Glomerular visceral epithelial cell (primary cell): Measurements from ENCODE around the gene TLR9.

Experiments
- DNase-seq: peaks from one replicate; pipeline ENCODE4 v3.0.0-alpha.2; 2016; ENCODE audit errors: extremely low spot score

Gene TLR9

DNA sequence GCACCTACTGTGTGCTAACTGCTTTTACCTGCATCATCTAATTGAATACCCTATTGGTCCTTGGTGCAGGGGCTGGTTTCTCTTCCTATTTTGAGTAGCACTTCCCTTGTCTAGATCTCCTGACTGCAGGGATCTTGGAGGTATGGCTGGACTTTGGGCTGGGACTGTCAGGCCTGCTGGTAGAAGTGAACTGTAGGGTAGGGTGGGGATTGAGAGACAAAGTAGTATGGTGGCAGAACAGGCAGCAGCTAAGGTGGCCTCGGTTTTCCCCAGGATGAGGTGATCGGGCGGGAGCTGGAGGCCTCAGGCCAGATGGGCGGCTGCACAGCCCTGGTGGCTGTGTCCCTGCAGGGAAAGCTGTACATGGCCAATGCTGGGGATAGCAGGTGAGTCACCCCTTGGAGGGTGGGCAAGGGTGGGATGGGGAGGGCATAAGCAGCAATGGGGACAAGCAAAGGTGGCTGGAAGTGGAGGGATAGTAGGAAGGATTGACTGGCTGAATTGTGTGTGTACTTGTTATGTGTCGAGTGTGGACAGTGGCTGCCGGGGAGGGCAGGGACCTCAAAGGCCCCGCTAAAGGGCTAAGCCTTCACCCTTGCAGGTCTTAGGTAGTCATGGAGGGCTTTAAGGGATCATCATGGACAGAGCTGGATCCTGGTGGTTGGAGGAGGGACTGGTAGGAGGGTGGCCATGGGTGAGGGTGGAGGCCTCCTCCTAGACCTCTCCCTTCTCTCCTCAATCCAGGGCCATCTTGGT is 22.1 kb upstream of the TLR9 start:
- no peak for DNase-seq

DNA sequence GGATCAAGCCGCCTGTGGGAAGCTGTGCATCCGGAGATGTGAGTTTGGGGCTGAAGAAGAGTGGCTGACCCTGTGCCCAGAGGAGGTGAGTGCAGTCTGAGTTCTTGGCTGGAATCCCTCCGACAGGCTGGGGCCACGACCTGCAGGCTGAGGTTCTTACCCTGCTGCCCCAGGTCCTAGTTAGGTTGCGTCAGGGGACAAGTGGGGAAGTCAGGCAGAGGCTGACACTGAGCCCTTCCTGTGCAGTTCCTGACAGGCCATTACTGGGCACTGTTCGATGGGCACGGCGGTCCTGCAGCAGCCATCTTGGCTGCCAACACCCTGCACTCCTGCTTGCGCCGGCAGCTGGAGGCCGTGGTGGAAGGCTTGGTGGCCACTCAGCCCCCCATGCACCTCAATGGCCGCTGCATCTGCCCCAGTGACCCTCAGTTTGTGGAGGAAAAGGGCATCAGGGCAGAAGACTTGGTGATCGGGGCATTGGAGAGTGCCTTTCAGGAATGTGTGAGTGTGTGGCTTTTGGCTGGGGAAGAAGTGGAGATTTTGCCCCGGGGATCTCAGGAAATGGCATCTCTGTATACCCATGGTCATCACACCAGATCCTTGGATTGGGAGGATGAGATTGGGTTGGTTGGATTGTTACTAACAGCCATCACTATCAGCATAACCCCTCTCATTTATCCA is 21.4 kb upstream of the TLR9 start:
- DNase-seq, result no peak

DNA sequence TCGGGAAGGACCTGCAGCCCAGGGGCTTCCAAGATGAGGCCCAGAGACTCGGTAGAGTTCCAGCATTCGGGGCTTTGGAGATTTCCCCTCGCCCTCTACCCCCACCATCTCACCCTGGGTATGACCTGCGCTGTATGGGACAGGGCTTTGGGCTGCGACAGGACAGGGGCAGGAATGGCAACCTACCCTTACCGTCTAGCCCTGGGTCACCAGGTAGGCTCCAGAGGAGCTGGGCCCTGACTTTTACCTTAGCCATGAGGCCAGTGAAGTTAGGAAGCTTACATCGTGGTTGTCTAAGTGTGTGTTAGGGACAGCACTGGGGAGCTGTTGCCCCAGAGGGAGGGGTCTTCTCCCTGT is 20.8 kb upstream of the TLR9 start:
- DNase-seq, result no peak

DNA sequence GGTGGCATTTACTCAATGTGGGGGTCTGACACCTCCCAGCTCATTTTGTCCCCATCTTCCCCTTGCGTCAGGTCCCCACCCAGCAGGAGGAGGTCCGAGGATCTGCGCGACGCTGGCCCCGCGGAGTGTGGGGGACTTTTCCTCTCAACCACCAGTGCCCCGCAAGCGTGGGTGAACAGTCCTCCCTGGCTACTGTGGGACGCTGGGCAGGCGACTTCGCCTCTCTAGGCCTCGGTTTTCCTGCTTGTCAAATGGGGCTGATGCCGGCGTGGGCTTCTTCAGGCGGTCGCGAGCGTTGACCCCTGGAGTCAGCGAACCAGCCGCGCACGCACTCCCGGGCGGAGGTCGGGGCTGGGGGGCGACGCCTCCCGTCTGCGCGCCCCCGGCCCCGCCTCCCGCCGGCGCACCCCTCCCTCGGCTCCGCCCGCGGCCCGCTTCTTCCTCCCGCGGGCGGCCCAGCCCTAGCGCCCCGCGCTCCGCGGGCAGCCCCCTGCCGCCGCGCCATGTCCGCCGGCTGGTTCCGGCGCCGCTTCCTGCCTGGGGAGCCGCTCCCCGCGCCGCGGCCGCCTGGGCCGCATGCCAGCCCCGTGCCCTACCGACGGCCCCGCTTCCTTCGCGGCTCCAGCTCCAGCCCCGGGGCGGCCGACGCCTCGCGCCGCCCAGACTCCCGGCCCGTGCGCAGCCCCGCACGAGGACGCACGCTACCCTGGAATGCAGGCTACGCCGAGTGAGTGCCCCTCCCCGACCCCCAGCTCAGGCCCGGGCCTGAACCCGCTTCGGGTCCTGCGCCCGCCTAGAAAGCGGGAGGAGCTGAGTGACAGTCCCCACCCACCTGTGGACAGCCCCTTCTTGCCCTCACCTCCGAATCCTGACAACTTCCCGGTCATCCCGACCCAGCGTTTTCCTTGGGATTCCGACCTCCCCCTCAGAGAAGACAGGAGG is 20.1 kb upstream of the TLR9 start, which contains the start of gene PPM1M:
Gene PPM1M, plus strand, starts transcription at position 438 of the 942 bp plus-strand sequence. Its CDS starts 66 bp downstream, at position 504.
- DNase-seq, result peak; percentile 16

DNA sequence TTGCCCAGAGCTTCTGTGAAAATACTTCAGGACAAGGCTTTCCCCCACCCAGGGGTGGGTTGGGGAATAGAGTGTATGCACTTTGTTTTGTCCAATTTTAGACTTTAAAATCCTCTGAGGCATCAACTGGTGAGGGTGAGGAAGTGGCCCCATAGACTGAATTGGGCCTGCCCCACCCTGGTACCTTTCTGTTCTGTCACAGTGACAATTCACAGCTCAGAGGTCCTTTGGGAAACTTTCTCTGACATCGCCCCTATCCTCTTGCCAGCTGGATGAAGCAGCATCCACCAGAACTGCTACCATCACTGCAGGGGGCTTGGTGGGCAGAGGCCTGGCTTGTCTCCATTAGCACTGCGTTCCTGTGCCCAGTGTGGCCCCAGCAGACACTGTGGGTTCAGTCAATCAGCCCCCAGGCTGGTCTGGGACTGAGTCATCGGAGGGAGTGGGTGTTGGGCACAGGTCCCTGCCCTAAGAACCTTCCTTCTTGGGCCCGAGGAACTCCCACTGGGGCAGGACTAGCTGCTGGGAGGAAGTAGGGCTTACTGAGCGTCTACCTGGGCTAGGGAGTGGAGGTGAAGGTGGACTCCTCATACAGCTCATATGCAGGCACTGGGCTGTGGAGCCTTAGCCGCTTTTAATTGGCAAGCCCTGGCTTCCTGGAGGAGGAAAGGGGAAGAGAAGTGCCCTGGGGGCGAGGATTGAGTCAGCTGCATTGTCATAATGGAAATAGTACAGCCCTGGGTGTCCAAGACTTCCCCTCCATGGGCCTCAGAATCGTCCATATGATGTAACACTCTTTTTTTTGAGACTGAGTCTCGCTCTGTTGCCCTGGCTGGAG is 18.6 kb upstream of the TLR9 start:
- DNase-seq, result peak; percentile 12

DNA sequence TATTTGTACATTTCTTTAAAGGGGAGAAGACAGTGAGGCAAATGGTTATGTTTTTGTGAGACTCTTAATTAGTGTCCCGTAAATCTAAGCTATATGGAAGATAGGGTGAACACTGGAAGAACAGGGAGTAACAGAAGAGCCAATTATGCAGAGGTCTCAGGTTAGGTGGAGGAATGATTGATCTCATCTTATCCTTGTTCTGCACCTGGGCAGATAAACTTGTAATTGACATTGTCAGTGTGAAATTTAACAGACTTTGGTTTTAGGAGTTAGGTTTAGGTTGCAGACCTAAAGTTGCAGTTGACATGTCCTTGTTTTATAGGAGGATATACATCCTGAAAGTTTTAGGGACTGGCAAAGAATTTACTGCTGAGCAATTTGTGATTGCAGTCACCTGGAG is 16.6 kb upstream of the TLR9 start:
- no peak for DNase-seq

DNA sequence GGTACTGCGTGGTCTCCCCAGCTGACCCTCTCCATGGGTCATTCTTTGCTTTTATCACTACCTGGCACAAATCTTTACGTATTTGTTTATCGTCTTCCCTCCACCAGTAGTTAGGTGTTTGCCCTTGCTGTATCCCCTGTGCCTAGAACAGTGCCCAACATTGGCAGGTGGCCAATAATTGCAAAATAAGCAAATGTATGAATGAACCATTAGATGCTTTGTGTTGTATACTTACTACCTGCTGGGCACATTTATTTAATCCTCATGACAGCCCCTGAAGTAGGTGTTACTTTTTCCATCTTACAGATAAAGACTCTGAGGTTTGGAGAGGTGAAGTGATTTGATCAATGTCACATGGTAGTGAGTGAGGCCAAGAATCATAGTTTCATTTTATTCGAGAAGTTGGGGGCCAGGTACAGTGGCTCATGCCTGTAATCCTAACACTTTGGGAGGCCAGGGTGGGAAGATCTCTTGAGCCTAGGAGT is 15.5 kb upstream of the TLR9 start:
- no peak for DNase-seq

DNA sequence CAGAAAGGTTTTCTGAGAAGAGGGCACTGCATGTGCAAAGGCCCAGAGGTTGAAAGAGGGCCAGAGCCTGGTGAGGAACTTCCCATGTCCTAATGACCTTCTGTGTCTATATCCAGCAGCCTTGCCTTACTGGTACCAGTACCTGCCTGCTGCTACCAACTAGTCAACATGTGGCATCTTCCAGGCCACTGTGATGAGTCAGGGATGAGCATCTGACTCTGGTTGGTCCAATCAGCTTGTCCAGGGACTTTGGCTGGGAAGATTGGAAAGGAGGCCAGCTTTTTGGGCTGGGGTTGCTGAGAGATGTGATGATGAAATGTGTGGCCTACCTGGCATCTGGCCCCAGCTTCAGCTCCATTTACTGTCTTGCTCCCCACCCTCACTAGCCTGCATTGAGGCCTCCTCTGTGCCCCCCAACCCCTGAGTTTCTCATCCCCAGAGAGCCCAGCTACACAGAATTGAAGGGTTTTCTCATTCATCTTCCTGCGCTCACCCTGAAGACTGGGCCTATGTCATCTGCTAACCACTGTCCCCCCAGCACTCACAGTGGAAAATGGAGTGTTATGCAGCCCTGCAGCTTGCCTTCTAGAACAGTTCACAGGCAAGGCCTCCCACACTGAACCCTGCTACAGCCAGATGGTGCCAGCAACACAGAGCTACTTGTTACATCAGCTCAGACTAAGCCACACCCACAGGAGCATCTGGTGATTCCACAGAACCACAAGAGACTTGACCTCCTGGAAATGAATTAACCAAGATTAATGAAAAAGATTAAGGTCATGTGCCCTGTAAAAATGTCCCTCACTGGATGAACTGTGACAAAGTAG is 14.8 kb upstream of the TLR9 start:
- DNase-seq, result peak; percentile 63

DNA sequence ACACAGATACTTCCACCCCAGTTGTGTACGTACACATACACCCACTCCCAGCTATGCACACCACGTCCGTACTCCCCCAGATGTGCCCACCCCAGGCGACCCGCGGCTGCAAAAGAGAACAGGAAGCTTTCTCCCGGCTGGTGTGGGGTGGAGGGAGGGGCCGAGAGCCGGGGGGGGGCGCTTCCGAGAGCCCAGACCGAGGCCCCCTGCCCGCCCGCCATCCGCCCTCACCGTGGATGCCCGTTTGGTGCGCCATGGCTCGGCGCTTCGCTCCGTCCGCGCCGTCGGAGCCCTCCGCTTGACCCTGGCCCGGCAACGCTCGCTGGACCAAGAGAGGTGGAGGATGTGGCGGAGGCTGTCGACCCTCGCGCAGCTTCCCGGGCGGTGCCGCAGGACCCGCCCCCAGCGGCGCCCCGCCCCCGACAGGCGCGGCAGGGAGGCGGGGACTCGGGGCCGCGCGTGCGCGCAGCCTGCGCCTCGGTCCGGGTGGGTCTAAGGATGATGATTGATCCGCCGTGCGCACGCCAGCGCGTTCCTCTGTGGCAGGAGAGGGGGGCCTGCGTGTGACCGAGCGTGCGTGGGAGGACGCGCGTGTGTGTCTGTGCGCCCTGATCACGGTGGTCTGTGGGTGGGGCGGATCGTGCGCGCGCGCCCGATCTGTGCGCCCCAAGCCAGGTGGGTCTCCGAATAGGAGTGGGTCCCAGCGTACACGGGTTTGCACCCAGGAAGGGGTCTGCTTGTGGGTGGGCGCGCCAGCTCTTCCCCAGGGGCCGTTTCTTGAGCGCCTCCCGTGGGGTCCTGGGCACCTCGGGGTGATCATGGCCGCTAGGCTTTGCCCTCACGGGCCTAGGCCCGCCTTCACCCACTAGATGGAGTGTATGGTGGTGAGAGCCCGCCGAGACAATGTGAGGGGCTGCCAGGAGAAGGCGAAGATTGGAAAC is 13.6 kb upstream of the TLR9 start, which contains the start of gene TWF2:
Gene TWF2, minus strand, starts transcription at position 398 of the 941 bp plus-strand sequence. Its CDS starts 142 bp downstream, at position 256.
- DNase-seq, result peak; percentile 82

DNA sequence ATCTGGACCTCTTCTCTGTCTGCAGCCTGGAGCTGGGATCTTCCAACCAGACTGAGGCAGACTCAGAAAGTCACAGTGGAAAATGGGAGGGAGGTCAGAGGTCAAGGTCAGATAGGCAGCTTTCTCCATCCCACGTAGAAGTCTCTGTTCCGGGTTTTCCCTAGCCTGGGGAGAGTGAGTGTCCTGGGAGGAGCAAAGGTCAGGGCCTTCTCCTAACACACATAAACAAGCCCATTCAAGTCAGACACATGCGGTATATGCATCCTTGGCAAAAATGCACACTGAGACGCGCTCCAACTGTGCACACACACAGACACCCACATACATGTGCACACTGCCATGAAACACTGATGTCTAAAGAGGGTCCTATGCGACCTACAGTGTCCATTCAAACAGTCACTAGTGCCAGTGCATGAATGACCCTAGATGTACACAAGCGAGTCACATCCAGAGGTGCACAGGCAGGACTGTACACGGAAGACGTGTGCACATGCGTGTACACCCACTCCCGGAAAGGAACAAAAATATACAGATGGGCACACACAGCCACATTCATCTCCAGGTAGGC is 12.8 kb upstream of the TLR9 start:
- no peak for DNase-seq

DNA sequence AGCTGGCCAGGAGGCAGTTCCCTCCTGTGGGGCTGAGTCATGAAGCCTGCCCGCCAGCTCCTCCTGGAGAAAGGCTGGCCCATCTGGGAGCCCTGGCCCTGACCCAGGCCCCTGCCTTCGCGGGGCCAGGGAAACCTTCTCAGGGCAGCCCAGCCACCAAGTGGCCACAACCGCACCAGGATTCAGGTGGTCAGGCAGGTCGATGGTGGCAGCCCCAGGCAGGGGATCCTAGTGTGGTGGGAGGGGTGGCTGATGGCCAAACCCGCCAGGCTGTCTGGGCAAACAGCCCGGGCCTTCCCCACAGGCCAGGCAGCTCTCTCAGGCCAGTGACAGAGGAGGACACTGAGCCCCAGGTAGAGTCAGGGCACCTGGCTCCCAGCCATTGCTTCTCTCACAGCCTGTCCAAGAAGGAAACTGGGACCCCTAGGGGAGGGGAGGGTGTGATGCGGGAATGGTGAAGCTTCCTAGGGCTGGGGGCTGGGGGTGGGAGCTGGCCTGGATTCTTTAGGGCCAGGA is 12.3 kb upstream of the TLR9 start:
- DNase-seq, result peak; percentile 96

DNA sequence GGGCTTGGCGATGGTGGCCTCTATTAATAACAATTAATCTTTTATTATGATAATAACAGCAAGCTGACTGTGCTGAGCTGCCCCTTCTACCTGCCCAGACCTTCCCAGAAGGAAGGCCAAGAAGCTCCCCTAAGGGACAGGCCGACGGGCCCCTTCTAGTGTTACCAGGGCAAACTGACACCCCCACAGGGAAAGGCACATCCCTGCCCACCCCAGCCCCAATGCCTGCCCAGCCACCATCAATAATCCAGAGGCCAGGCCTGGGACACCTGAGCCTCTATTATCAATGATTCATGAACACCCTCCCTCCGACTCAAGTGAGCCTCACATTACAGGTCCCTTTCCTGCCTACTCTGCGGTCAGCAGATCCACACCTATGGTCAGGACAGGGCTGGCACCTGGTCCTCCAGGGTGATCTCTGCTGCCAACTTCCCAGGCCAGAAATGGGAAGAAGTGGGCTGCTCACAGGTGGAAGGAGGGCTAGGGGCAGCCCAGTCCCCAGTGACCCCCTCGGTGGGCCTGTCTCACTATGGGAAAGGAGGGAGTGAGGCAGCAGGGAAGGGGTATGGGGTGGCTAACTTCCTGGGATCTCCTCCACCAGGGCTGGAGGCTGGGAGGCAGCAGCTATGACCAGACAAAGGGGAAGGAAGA is 11.7 kb upstream of the TLR9 start:
- DNase-seq, result no peak

DNA sequence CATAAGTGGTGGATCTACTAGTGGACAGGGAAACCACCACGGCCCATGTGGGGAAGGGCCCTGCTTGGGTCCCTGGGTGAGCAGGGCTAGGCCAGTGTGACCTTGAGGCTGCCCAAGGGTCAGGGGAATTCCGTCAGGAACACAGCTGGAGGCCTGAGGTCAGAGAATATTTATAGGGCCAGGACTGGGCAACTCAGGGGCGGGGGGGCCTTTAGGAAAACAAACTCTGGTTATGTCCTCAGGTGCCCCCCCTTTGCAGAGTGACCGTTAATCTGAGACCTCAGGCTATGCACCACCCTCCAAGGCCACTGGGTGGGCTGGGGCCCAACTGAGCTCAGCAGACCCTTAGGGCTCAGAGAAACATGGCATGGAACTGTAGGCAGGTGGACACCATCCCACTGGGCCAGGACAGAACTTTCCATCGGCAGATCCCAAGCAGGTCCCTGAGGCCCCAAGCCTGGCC is 11.0 kb upstream of the TLR9 start:
- no peak for DNase-seq

DNA sequence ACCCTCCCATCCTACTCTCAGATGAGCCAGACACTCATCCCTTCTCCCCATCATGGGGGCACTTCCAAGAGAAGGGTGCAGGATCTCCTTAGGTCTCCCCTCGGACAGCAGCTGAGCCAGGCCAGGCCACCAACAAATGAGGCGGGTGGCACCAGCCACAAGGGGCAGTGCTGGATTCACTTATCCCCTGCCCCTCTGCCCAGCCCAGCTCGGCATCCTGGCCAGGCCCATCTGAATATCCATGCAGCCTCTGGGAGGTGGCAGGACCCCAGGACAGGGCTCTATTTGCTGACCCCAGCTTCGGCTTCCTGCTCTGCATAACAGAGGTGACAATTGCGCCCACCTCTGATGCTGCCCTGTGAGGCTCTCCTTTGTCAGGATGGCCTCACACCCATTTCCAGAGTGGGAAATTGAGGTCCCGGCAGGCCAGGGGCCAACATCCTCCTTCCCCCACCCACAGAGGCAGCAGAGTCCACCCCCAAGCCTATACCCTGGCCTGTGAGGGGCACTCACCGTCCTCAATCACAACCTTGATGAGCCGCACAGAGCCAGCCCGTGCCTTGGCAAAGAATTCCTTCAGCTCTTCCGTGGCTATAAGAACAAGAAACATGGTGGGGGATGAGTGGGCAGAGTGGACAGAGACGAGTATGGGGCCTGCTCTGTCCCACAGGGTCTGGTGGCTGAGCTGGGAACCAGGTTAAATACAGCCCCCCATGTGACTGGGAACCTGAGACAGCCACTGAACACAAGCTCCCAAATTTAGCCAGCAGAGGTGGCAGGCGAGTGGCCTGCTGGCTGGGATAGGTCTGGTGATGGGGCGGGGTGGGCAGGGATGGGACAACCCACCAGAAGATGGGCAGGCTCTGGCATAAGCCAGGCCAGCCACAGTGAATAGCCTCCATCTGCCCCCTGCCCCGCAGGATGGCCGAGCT is 9.3 kb upstream of the TLR9 start:
- DNase-seq, result no peak

DNA sequence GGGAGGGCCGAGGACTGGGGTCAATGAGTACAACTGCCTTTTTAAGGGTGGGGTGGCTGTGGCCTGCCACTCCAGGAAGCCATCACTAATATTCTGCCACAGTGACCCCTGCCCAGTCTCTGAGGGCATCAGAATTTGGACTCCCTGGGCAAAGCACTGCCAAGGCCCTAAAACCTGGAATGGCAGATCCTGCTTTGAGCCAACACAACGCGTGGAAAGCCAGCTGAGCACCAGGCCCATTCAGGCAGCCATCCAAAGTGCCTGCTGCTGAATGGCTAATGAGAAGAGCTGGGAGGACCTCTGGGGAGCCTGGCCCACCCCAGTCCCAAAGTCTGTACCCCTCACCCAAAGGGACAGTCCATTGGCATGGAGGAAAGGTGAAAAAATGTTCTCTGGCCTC is 8.5 kb upstream of the TLR9 start:
- no peak for DNase-seq

DNA sequence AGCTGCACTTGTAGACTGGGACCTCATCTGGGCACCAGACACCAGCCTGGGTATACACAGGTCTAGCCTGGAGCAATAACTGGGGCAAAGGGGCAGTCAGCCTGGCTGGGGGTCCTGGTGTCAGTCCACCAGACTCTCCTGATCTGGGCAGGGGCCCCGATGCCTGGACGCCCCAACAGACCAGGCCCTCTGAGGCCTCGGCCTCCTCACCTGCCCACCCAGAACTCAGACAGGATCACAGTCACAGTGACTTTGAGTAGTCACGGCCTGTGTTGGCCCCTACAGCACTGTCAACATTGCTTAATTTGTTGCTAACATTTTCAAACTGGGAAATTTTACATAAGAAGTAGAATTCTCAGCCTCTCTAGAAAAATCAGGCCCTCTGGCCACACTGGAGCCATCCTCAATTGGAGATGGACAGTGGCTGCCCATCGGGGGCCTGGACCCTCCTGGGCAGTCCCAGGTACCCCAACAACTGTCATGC is 7.7 kb upstream of the TLR9 start:
- no peak for DNase-seq
